Parathyroid adenoma (tissue), 2 donors: ENCODE results near the gene NEUROD6.

Experiments
- H2AFZ ChIP-seq: fragments of 300-600 bp; sonication (generic); one replicate; pipeline ENCODE4 v1.7.0; 2017; ENCODE audit warnings: antibody characterized with exemption, mild to moderate bottlenecking
- H3K27ac ChIP-seq: fragments of 300-600 bp; sonication (generic); one replicate; pipeline ENCODE4 v1.7.0; 2017
- H3K27me3 ChIP-seq: fragments of 300-600 bp; sonication (generic); one replicate; pipeline ENCODE4 v1.7.0; 2017; ENCODE audit warnings: low read length; ENCODE audit not compliant: control insufficient read depth, insufficient read depth
- H3K36me3 ChIP-seq: fragments of 300-600 bp; sonication (generic); one replicate; pipeline ENCODE4 v1.7.0; 2017; ENCODE audit warnings: low read length; ENCODE audit not compliant: control insufficient read depth, insufficient read depth
- H3K4me1 ChIP-seq: fragments of 300-600 bp; sonication (generic); one replicate; pipeline ENCODE4 v1.7.0; 2017; ENCODE audit warnings: control low read depth
- H3K4me2 ChIP-seq: fragments of 300-600 bp; sonication (generic); one replicate; pipeline ENCODE4 v1.7.0; 2017; ENCODE audit warnings: low read length
- H3K4me3 ChIP-seq: fragments of 300-600 bp; sonication (generic); one replicate; pipeline ENCODE4 v1.7.0; 2017; ENCODE audit warnings: low read depth, low read length
- H3K79me2 ChIP-seq: fragments of 300-600 bp; sonication (generic); one replicate; pipeline ENCODE4 v1.7.0; 2017; ENCODE audit warnings: control low read depth
- H3K9ac ChIP-seq: fragments of 300-600 bp; sonication (generic); one replicate; pipeline ENCODE4 v1.7.0; 2017; ENCODE audit warnings: mild to moderate bottlenecking
- H3K9me3 ChIP-seq: fragments of 300-600 bp; sonication (generic); one replicate; pipeline ENCODE4 v1.7.0; 2017; ENCODE audit warnings: low read length; ENCODE audit not compliant: control insufficient read depth
- TF ChIP-seq, protein P1 (sequence below): fragments of 300-600 bp; sonication (generic); IDR thresholded peaks from one replicate; pipeline ENCODE4 v1.7.0; 2017; ENCODE audit warnings: antibody characterized with exemption, mild to moderate bottlenecking
- donor health status: primary hyperparathyroidism.

NEUROD6 gene

DNA sequence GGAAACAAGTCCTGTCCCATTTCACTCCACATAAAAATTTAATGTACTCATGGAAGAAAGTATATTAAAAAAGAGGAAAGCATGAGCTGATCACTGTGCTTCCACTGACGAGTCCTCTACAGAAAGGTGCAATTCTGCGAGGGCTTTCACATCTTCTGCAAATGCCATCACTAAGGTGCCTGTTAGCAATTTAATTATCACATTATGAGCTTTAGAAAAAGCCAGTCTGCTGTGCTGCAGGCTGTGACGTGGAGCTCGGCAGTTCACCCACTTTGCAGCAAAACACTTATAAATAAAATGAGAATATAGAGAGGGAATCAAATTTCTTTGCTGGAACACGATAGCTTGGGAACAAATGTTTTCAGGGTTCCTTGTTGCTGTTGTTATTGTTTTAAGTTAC is 22.5 kb upstream of the NEUROD6 start:
- no peak overlapping the region for H3K27ac ChIP-seq
- no peaks in the 10 kb centered on the region for H3K4me1 ChIP-seq
- H3K36me3 ChIP-seq, result no peaks in the 10 kb centered on the region
- H3K27me3 ChIP-seq, result no peaks in the 10 kb centered on the region
- no peaks in the 10 kb centered on the region for H3K9me3 ChIP-seq
- H3K4me3 ChIP-seq, result no peak overlapping the region
- H2AFZ ChIP-seq, result no peak overlapping the region
- no peaks in the 10 kb centered on the region for H3K79me2 ChIP-seq
- no peak overlapping the region for H3K4me2 ChIP-seq
- TF ChIP-seq, protein P1, sequence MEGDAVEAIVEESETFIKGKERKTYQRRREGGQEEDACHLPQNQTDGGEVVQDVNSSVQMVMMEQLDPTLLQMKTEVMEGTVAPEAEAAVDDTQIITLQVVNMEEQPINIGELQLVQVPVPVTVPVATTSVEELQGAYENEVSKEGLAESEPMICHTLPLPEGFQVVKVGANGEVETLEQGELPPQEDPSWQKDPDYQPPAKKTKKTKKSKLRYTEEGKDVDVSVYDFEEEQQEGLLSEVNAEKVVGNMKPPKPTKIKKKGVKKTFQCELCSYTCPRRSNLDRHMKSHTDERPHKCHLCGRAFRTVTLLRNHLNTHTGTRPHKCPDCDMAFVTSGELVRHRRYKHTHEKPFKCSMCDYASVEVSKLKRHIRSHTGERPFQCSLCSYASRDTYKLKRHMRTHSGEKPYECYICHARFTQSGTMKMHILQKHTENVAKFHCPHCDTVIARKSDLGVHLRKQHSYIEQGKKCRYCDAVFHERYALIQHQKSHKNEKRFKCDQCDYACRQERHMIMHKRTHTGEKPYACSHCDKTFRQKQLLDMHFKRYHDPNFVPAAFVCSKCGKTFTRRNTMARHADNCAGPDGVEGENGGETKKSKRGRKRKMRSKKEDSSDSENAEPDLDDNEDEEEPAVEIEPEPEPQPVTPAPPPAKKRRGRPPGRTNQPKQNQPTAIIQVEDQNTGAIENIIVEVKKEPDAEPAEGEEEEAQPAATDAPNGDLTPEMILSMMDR, result no peak
- no peak overlapping the region for H3K9ac ChIP-seq

DNA sequence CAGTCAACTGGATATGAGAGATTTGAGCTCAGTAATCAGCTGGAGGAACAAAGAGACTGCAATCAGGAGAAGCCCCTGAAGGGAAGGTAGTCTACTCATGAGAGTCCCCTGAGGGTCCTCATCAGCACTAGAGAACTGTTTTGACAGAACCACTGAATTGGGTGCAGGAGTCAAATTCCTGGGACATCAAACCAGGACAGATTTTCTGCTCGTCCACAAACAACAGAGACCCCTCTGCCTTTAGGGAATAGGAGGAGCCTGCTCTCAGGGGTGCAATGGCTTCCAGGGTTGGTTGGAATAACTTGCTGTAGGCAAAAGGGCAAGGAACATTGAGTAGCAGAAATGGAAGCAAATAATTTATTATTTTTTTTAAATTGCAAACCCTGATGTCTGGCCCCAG is 21.9 kb upstream of the NEUROD6 start:
- H3K27me3 ChIP-seq, result no peaks in the 10 kb centered on the region
- H3K27ac ChIP-seq, result no peak overlapping the region
- H3K4me1 ChIP-seq, result no peaks in the 10 kb centered on the region
- no peaks in the 10 kb centered on the region for H3K9me3 ChIP-seq
- no peaks in the 10 kb centered on the region for H3K79me2 ChIP-seq
- no peak overlapping the region for H2AFZ ChIP-seq
- no peaks in the 10 kb centered on the region for H3K36me3 ChIP-seq
- no peak overlapping the region for H3K4me2 ChIP-seq
- TF ChIP-seq, protein P1, result no peak
- H3K9ac ChIP-seq, result no peak overlapping the region
- no peak overlapping the region for H3K4me3 ChIP-seq

DNA sequence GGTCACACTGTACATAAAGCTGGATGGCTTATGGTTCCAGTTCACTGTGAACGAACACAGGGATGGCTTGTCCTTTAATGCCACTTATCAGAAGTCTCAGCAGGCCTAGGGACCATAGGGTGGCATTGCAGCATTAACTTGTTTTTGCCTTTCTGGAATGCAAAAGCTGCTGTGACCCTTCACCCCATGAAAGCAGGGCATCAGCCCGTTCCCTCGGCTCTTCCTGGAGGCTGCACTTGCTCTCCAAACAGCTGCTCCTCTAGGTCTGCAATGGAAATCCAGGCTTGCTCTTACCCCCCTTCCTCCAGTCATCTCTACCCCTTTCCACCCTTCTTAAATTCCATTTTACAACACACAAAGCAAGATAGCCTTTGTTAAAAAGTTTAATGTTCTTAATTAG is 17.9 kb upstream of the NEUROD6 start:
- Histone ChIP-seq H3K4me3 (no peak overlapping the region), H3K36me3 (no peaks in the 10 kb centered on the region), H3K4me1 (no peaks in the 10 kb centered on the region), H3K79me2 (no peaks in the 10 kb centered on the region), H3K27ac (no peak overlapping the region), H3K9ac (no peak overlapping the region), H3K9me3 (no peaks in the 10 kb centered on the region), H3K27me3 (no peaks in the 10 kb centered on the region), H2AFZ (no peak overlapping the region), H3K4me2 (no peak overlapping the region)
- TF ChIP-seq, protein P1, result no peak

DNA sequence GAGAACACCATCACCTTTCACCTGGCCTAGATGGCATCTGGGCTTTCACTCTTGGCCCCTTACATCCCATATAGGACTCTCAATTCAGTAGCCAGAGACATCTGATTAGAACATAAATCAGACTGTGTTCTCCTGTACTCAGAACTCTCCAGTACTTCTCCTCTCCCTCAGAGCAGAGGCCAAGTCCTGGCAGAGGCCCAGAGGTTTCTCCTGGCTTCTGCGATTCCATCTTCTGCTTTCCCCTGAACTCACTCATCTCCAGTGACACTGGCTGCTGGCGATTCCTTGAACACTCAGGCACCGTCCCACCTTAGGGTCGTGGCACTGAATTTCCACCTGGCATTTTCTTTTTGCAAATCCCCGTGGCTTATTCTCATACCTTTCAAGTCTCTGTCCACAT is 4.9 kb upstream of the NEUROD6 start:
- TF ChIP-seq, protein P1, result no peak
- Histone ChIP-seq H3K4me3 (no peak overlapping the region), H3K27me3 (no peaks in the 10 kb centered on the region), H3K4me2 (no peak overlapping the region), H3K79me2 (no peaks in the 10 kb centered on the region), H3K9ac (no peak overlapping the region), H3K9me3 (no peaks in the 10 kb centered on the region), H2AFZ (no peak overlapping the region), H3K36me3 (no peaks in the 10 kb centered on the region), H3K27ac (no peak overlapping the region), H3K4me1 (no peaks in the 10 kb centered on the region)

DNA sequence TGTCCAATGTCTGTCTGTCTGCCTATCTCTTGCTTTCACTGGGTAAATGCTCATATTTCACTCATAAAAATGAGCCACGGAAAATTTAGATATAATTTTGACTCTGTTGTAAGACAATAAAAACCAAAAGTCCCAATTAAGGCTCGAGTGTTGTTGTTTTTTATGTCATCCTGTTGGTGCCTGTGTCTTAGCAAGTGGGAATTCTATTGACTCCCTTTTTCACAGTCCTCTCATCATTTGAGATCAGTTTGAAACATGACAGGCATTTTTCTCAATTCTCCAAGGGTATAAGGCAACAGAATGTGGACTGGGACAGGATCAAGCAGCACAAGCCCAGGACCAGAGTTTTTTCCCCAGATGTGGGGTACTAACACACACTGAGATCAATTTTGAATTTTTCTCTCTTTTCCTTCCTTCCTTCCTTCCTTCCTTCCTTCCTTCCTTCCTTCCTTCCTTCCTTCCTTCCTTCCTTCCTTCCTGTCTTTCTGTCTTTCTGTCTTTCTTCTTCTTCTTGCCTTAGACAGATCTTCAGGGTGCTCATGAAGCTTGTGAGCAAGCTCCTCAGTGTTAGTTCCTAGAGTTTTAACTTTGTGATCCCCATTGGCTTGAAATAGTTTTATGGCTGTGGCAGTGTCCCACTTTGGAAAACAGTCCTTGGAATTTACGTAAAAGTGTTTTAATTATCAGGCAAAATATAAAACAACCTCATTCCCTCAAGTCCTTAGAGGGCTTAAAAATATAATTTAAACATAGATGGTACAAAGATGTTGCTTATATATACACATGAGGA is 3.2 kb upstream of the NEUROD6 start:
- TF ChIP-seq, protein P1, result no peak
- H2AFZ ChIP-seq, result no peak overlapping the region
- no peak overlapping the region for H3K4me3 ChIP-seq
- no peaks in the 10 kb centered on the region for H3K36me3 ChIP-seq
- H3K9ac ChIP-seq, result no peak overlapping the region
- H3K79me2 ChIP-seq, result no peaks in the 10 kb centered on the region
- H3K9me3 ChIP-seq, result no peaks in the 10 kb centered on the region
- H3K27ac ChIP-seq, result no peak overlapping the region
- no peak overlapping the region for H3K4me2 ChIP-seq
- H3K27me3 ChIP-seq, result no peaks in the 10 kb centered on the region
- H3K4me1 ChIP-seq, result no peaks in the 10 kb centered on the region
